Measurements from ENCODE around the gene UBB. TPM values are rescaled to one million over a fixed set of nuclear protein-coding genes. Genes with fewer than 3 reads are reported as not detected.

UBB gene
- total and polyA plus RNA-seq, 4 donors: 1,190 to 3,673 (median 1,472) TPM

- Histone ChIP-seq H3K4me1 (ENCODE audit: control insufficient read depth in 4 of 4, insufficient read depth in 4 of 4, low read length in 3 of 4) (peaks cover 0 to 21% (median 15%) of the 10 kb centered on the region in 4 donors), H3K36me3 (ENCODE audit: control insufficient read depth in 4 of 4, insufficient read depth in 3 of 4, low read depth in 1 of 4, low read length in 3 of 4) (peaks cover 0 to 13% (median 3%) of the 10 kb centered on the region in 4 donors), H3K27ac (ENCODE audit: low read depth in 1 of 2, low read length in 2 of 2) (peak overlapping the region; percentile 96 to 98), H3K9ac (ENCODE audit: low read depth in 1 of 2, low read length in 2 of 2) (peak overlapping the region in 1 of 2 donors; percentile 81), H3K27me3 (ENCODE audit: control insufficient read depth in 4 of 4, insufficient read depth in 4 of 4, low read length in 3 of 4) (no peaks in the 10 kb centered on the region), H3K4me3 (ENCODE audit: low read depth in 1 of 3, low read length in 3 of 3) (no peak overlapping the region), H3K9me3 (ENCODE audit: control insufficient read depth in 4 of 4, low read length in 3 of 4) (no peaks in the 10 kb centered on the region)
- WGBS: 87% methylated on average over 5 of the region's 5 CpGs
- no peak for DNase-seq (ENCODE audit: low spot score)
- TF ChIP-seq GABPA (IDR thresholded peaks at IDR 0.05 in 1 of 2, conservative IDR thresholded peaks at IDR 0.05 in 1 of 2): no peak
- TF ChIP-seq NR2F2 (IDR thresholded peaks at IDR 0.05): no peak
- no peak for TF ChIP-seq HNF4G (IDR thresholded peaks at IDR 0.05)
- no peak for TF ChIP-seq RAD21 (IDR thresholded peaks at IDR 0.05)
- no peak for TF ChIP-seq ZBTB33 (IDR thresholded peaks at IDR 0.05)
- TF ChIP-seq, protein P1, sequence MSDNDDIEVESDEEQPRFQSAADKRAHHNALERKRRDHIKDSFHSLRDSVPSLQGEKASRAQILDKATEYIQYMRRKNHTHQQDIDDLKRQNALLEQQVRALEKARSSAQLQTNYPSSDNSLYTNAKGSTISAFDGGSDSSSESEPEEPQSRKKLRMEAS (IDR thresholded peaks at IDR 0.05): no peak
- no peak for TF ChIP-seq HNF4A (conservative IDR thresholded peaks at IDR 0.05)
- no peak for TF ChIP-seq EGR1 (IDR thresholded peaks at IDR 0.05; ENCODE audit: low read depth in 2 of 2)
- TF ChIP-seq FOXA2 (IDR thresholded peaks at IDR 0.05): no peak
- no peak for TF ChIP-seq TAF1 (conservative IDR thresholded peaks at IDR 0.05)
- no peak for TF ChIP-seq SP1 (IDR thresholded peaks at IDR 0.05)
Observed at GRCh38 chr17:16383772-16384287, 2.9 kb downstream of the UBB start.

- no peak for DNase-seq (ENCODE audit: low spot score)
- Histone ChIP-seq H3K36me3 (ENCODE audit: control insufficient read depth in 4 of 4, insufficient read depth in 3 of 4, low read depth in 1 of 4, low read length in 3 of 4) (peaks cover 0 to 13% (median 3%) of the 10 kb centered on the region in 4 donors), H3K27ac (ENCODE audit: low read depth in 1 of 2, low read length in 2 of 2) (peak overlapping the region; percentile 96 to 98), H3K9ac (ENCODE audit: low read depth in 1 of 2, low read length in 2 of 2) (no peak overlapping the region), H3K27me3 (ENCODE audit: control insufficient read depth in 4 of 4, insufficient read depth in 4 of 4, low read length in 3 of 4) (no peaks in the 10 kb centered on the region), H3K4me3 (ENCODE audit: low read depth in 1 of 3, low read length in 3 of 3) (no peak overlapping the region), H3K9me3 (ENCODE audit: control insufficient read depth in 4 of 4, low read length in 3 of 4) (no peaks in the 10 kb centered on the region), H3K4me1 (ENCODE audit: control insufficient read depth in 4 of 4, insufficient read depth in 4 of 4, low read length in 3 of 4) (peaks cover 0 to 21% (median 15%) of the 10 kb centered on the region in 4 donors)
- 76% methylated on average over 5 of the region's 5 CpGs for WGBS
- no peak for TF ChIP-seq FOXA2 (IDR thresholded peaks at IDR 0.05)
- TF ChIP-seq NR2F2 (IDR thresholded peaks at IDR 0.05): no peak
- TF ChIP-seq, protein P1 (IDR thresholded peaks at IDR 0.05): no peak
- no peak for TF ChIP-seq RXRA (IDR thresholded peaks at IDR 0.05)
- no peak for TF ChIP-seq EGR1 (IDR thresholded peaks at IDR 0.05; ENCODE audit: low read depth in 2 of 2)
- TF ChIP-seq YY1 (IDR thresholded peaks at IDR 0.05): no peak
- no peak for TF ChIP-seq RAD21 (IDR thresholded peaks at IDR 0.05)
- no peak for TF ChIP-seq HNF4A (conservative IDR thresholded peaks at IDR 0.05)
- TF ChIP-seq, protein P2, sequence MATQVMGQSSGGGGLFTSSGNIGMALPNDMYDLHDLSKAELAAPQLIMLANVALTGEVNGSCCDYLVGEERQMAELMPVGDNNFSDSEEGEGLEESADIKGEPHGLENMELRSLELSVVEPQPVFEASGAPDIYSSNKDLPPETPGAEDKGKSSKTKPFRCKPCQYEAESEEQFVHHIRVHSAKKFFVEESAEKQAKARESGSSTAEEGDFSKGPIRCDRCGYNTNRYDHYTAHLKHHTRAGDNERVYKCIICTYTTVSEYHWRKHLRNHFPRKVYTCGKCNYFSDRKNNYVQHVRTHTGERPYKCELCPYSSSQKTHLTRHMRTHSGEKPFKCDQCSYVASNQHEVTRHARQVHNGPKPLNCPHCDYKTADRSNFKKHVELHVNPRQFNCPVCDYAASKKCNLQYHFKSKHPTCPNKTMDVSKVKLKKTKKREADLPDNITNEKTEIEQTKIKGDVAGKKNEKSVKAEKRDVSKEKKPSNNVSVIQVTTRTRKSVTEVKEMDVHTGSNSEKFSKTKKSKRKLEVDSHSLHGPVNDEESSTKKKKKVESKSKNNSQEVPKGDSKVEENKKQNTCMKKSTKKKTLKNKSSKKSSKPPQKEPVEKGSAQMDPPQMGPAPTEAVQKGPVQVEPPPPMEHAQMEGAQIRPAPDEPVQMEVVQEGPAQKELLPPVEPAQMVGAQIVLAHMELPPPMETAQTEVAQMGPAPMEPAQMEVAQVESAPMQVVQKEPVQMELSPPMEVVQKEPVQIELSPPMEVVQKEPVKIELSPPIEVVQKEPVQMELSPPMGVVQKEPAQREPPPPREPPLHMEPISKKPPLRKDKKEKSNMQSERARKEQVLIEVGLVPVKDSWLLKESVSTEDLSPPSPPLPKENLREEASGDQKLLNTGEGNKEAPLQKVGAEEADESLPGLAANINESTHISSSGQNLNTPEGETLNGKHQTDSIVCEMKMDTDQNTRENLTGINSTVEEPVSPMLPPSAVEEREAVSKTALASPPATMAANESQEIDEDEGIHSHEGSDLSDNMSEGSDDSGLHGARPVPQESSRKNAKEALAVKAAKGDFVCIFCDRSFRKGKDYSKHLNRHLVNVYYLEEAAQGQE (IDR thresholded peaks at IDR 0.05): no peak
- no peak for TF ChIP-seq TAF1 (conservative IDR thresholded peaks at IDR 0.05)
- no peak for TF ChIP-seq ZBTB33 (IDR thresholded peaks at IDR 0.05)
- no peak for TF ChIP-seq JUND (IDR thresholded peaks at IDR 0.05)
- TF ChIP-seq GABPA (IDR thresholded peaks at IDR 0.05 in 1 of 2, conservative IDR thresholded peaks at IDR 0.05 in 1 of 2): no peak
- no peak for TF ChIP-seq SP1 (IDR thresholded peaks at IDR 0.05)
- TF ChIP-seq CTCF (IDR thresholded peaks at IDR 0.05; ENCODE audit: low read depth, low read length, missing input control): no peak
- TF ChIP-seq HNF4G (IDR thresholded peaks at IDR 0.05): no peak
- no peak for TF ChIP-seq FOXA1 (IDR thresholded peaks at IDR 0.05)
- TF ChIP-seq, protein P3, sequence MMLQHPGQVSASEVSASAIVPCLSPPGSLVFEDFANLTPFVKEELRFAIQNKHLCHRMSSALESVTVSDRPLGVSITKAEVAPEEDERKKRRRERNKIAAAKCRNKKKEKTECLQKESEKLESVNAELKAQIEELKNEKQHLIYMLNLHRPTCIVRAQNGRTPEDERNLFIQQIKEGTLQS (IDR thresholded peaks at IDR 0.05): no peak
Observed at GRCh38 chr17:16384557-16384956, 3.7 kb downstream of the UBB start.
